Measurements from ENCODE around the gene COLEC12. TPM values are rescaled to one million over a fixed set of nuclear protein-coding genes. Genes with fewer than 3 reads are reported as not detected.

Gene COLEC12
- total and polyA plus RNA-seq, 3 donors from 2014 or later: 4.5 to 10.4 (median 8.1) TPM

DNA sequence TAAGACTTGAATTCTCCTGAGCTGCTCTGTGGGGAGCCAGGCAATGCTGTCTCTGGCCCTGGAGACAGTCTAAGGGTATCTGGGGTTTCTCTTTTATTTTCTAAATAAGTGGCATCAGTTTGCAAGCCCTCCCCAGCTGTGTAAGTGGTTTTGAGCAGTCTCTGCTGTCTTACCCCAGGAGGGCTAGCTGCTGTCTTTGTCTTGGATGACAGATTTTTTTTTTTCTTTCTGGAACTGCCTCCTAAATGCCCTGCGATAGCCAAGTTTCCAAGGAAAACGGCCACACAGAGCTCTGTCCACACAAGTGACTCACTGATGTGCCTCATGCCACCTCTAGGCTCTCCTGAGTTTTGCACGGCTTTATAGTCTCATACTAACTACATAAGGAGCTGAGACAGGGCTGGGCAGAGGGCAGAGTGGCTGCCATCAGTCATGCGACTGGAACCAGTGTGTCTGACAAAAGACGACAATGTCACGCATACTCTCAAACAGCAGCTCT lies 195.4 kb downstream of the COLEC12 start:
- no peaks in the 10 kb centered on the region for H3K4me1 ChIP-seq
- no peaks in the 10 kb centered on the region for H3K27me3 ChIP-seq
- WGBS, 2 donors: 74 to 86% methylated on average over 6 of the region's 6 CpGs
- no peak overlapping the region for H3K4me3 ChIP-seq
- no peak overlapping the region for H3K27ac ChIP-seq
- no peaks in the 10 kb centered on the region for H3K9me3 ChIP-seq
- intact Hi-C loops (cut with DNase I; ENCODE audit: low total_unique reads): no loop called here
- no peak for DNase-seq
- TF ChIP-seq, protein P1, sequence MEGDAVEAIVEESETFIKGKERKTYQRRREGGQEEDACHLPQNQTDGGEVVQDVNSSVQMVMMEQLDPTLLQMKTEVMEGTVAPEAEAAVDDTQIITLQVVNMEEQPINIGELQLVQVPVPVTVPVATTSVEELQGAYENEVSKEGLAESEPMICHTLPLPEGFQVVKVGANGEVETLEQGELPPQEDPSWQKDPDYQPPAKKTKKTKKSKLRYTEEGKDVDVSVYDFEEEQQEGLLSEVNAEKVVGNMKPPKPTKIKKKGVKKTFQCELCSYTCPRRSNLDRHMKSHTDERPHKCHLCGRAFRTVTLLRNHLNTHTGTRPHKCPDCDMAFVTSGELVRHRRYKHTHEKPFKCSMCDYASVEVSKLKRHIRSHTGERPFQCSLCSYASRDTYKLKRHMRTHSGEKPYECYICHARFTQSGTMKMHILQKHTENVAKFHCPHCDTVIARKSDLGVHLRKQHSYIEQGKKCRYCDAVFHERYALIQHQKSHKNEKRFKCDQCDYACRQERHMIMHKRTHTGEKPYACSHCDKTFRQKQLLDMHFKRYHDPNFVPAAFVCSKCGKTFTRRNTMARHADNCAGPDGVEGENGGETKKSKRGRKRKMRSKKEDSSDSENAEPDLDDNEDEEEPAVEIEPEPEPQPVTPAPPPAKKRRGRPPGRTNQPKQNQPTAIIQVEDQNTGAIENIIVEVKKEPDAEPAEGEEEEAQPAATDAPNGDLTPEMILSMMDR (IDR thresholded peaks at IDR 0.05): no peak
- no peak for TF ChIP-seq POLR2A (IDR thresholded peaks at IDR 0.05)
- no peaks in the 10 kb centered on the region for H3K36me3 ChIP-seq (ENCODE audit: low read depth, missing control alignments)

DNA sequence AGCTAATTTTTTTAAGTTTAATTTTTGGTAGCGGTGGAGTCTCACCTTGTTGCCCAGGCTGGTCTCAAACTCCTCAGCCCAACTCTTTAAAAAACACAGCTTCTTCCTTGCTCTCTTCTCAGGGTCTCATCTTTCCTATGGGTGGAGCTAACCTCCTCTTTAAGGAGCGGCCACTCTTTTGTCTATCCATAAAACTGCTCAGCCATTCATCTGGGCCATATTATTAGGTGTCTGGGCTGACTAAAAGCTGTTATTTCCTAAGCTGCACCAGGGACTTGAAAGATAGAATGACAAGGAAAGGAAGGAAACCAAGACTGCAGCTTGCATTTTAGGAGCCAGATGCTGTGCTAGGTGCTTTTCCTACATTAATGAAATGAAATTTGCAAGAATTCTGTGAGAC lies 196.9 kb downstream of the COLEC12 start:
- no peaks in the 10 kb centered on the region for H3K27me3 ChIP-seq
- intact Hi-C loops (cut with DNase I; ENCODE audit: low total_unique reads): no loop called here
- no peak for TF ChIP-seq POLR2A (IDR thresholded peaks at IDR 0.05)
- TF ChIP-seq, protein P1 (IDR thresholded peaks at IDR 0.05): no peak
- no peak overlapping the region for H3K27ac ChIP-seq
- no peaks in the 10 kb centered on the region for H3K9me3 ChIP-seq
- WGBS, 2 donors: 91 to 98% methylated on average over 2 of the region's 2 CpGs
- no peaks in the 10 kb centered on the region for H3K4me1 ChIP-seq
- DNase-seq: no peak
- no peak overlapping the region for H3K4me3 ChIP-seq
- no peaks in the 10 kb centered on the region for H3K36me3 ChIP-seq (ENCODE audit: low read depth, missing control alignments)

DNA sequence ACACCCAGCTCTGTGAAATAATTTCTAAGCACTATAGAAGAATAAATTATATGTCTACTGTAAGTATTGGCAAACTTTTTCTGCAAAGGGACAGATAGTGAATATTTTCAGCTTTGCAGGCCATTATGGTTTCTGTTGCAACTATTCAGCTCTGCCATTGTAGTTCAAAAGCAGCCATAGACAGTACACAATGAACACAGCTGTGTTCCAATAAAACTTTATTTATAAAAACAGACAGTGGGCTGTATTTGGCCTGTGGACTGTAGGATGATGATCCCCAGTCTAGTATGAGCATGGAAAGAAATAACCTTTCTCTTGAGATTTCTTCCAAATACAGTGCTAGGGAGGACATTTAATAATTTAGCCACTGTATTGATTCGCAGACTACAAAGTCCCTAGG lies 197.5 kb downstream of the COLEC12 start:
- no peak overlapping the region for H3K4me3 ChIP-seq
- no peaks in the 10 kb centered on the region for H3K27me3 ChIP-seq
- no peak for DNase-seq
- no peak overlapping the region for H3K27ac ChIP-seq
- intact Hi-C loops (cut with DNase I; ENCODE audit: low total_unique reads): no loop called here
- H3K36me3 ChIP-seq (ENCODE audit: low read depth, missing control alignments): no peaks in the 10 kb centered on the region
- no peaks in the 10 kb centered on the region for H3K9me3 ChIP-seq
- H3K4me1 ChIP-seq: no peaks in the 10 kb centered on the region
- WGBS, 2 donors: 0 to 54% methylated on average over 1 of the region's 1 CpG
- TF ChIP-seq POLR2A (IDR thresholded peaks at IDR 0.05): no peak
- TF ChIP-seq, protein P1 (IDR thresholded peaks at IDR 0.05): no peak

DNA sequence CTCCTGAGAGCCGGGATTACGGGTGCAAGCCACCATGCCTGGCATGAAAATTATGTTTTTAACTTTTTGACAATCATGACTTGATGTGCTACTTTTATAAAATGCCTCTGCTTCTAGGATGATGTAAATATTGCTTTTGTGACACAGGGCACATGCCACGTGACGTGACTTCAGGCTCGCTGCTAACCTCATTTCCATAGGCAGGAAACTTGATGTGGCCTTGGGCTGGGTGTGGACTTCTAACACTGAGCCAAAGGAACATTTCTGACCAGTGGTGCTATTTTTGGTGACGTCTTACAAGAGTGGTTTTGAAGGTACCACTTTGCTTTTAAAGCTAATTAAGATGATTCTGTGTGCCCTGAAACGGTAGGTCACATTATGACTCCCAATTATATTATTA lies 198.4 kb downstream of the COLEC12 start:
- DNase-seq: no peak
- no peak overlapping the region for H3K4me3 ChIP-seq
- intact Hi-C loops (cut with DNase I; ENCODE audit: low total_unique reads): no loop called here
- no peaks in the 10 kb centered on the region for H3K27me3 ChIP-seq
- 76 to 79% methylated on average over 7 of the region's 7 CpGs for WGBS, 2 donors
- no peaks in the 10 kb centered on the region for H3K4me1 ChIP-seq
- H3K27ac ChIP-seq: no peak overlapping the region
- no peaks in the 10 kb centered on the region for H3K36me3 ChIP-seq (ENCODE audit: low read depth, missing control alignments)
- H3K9me3 ChIP-seq: no peaks in the 10 kb centered on the region
- TF ChIP-seq, protein P1 (IDR thresholded peaks at IDR 0.05): no peak
- TF ChIP-seq POLR2A (IDR thresholded peaks at IDR 0.05): no peak

DNA sequence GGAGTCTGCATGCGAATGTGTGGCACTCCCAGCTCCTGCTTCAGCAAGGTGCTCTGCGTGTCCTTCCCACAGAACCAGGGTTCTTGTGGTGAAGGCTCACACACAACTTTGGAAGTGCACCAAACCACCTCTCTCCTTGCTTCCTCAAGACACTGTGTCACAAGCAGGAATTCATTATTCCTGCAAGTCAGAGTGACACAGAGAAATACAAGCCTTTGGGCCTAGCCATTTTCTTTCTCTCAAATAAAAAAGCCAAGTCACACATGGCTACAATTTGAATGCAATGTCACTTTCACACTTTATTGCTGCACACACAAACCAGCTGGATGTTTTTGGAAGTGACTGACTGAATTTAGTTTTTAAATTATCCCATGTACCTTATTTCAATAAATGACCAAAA lies 202.6 kb downstream of the COLEC12 start:
- Histone ChIP-seq H3K27ac (no peak overlapping the region), H3K9me3 (no peaks in the 10 kb centered on the region), H3K4me1 (no peaks in the 10 kb centered on the region), H3K27me3 (no peaks in the 10 kb centered on the region), H3K36me3 (ENCODE audit: low read depth, missing control alignments) (no peaks in the 10 kb centered on the region), H3K4me3 (no peak overlapping the region)
- DNase-seq: no peak
- no peak for TF ChIP-seq POLR2A (IDR thresholded peaks at IDR 0.05)
- TF ChIP-seq, protein P1 (IDR thresholded peaks at IDR 0.05): no peak
- intact Hi-C loops (cut with DNase I; ENCODE audit: low total_unique reads): no loop called here
- 89 to 93% methylated on average over 2 of the region's 2 CpGs for WGBS, 2 donors

Data from testis (tissue), 3 donors.